Activated CD4-positive, alpha-beta T cell treated with anti-CD3 and anti-CD28 coated beads, Interleukin-10, Interleukin-2, amounts not matched to agents 100 ng/mL and 50 ng/mL, durations not matched to agents 16 hours and 8 hours (primary cell): ENCODE data around the gene TJP2.
"Not testable (repeated sequence)": the region's sequence is repeated elsewhere in the genome, so short reads cannot be mapped to it uniquely, and the experiment has no call there.

Source experiments
- DNase-seq: peaks from one replicate; pipeline ENCODE4 v3.0.0-alpha.2; 2020

TJP2 gene

GRCh38 chr9:69164573-69164972, 9.5 kb upstream of the TJP2 start:
- not testable (repeated sequence) for DNase-seq

GRCh38 chr9:69165581-69165980, 8.5 kb upstream of the TJP2 start:
- no peak for DNase-seq

- DNase-seq = peak; percentile 89
Observed at GRCh38 chr9:69168709-69169217, 5.3 kb upstream of the TJP2 start.

- DNase-seq = no peak
Observed at GRCh38 chr9:69170231-69170630, 3.8 kb upstream of the TJP2 start.

GRCh38 chr9:69171049-69171448, 3.0 kb upstream of the TJP2 start:
- DNase-seq = no peak

GRCh38 chr9:69171517-69171916, 2.6 kb upstream of the TJP2 start:
- DNase-seq = no peak

GRCh38 chr9:69172895-69173294, 1.2 kb upstream of the TJP2 start:
- DNase-seq = no peak

- DNase-seq = no peak
Observed at GRCh38 chr9:69173497-69173890, 583 bp upstream of the TJP2 start.

GRCh38 chr9:69174616-69175463, 763 bp downstream of the TJP2 start:
- DNase-seq = peak; percentile 87

- no peak for DNase-seq
Observed at GRCh38 chr9:69175486-69175885, 1.4 kb downstream of the TJP2 start.

GRCh38 chr9:69176471-69177171, 2.5 kb downstream of the TJP2 start:
- DNase-seq = peak; percentile 59

GRCh38 chr9:69178583-69179011, 4.5 kb downstream of the TJP2 start:
- peak; percentile 49 for DNase-seq

GRCh38 chr9:69179037-69179436, 5.0 kb downstream of the TJP2 start:
- DNase-seq = no peak

GRCh38 chr9:69180200-69180599, 6.1 kb downstream of the TJP2 start:
- no peak for DNase-seq

GRCh38 chr9:69180670-69181069, 6.6 kb downstream of the TJP2 start:
- DNase-seq = peak; percentile 93

GRCh38 chr9:69181908-69182353, 7.9 kb downstream of the TJP2 start:
- peak; percentile 15 for DNase-seq

GRCh38 chr9:69184266-69184665, 10.2 kb downstream of the TJP2 start:
- DNase-seq = no peak

GRCh38 chr9:69186841-69187611, 12.9 kb downstream of the TJP2 start:
- DNase-seq = no peak

- DNase-seq = no peak
Observed at GRCh38 chr9:69188975-69189374, 14.9 kb downstream of the TJP2 start.

GRCh38 chr9:69190086-69190862, 16.2 kb downstream of the TJP2 start:
- no peak for DNase-seq

- DNase-seq = no peak
Observed at GRCh38 chr9:69190863-69191181, 16.7 kb downstream of the TJP2 start.

GRCh38 chr9:69191231-69191630, 17.2 kb downstream of the TJP2 start:
- no peak for DNase-seq

GRCh38 chr9:69192214-69192613, 18.1 kb downstream of the TJP2 start:
- DNase-seq = no peak
